CD4-positive, alpha-beta memory T cell (primary cell): ENCODE measurements around the gene GAREM1. TPM values are rescaled to one million over a fixed set of nuclear protein-coding genes. Genes with fewer than 3 reads are reported as not detected.

Experiments used
- CTCF ChIA-PET: fragments of 350-600 bp; sonication (Branson Sonifier 250); formaldehyde crosslinking; loops from one replicate; lab custom pipeline; 2021; ENCODE audit warnings: inconsistent platforms; ENCODE audit not compliant: partially characterized antibody; lab: Charles Lee
- POLR2A ChIA-PET: fragments of 350-600 bp; sonication (Branson Sonifier 250); formaldehyde crosslinking; loops from one replicate; lab custom pipeline; 2021; ENCODE audit not compliant: partially characterized antibody; lab: Charles Lee
- DNase-seq, 5 donors: peaks; one replicate each; pipeline versions ENCODE4 v3.0.0 to v3.0.0-alpha.2; 2020 to 2022; ENCODE audit warnings: mixed read lengths in 1 of 5
- H3K27ac ChIP-seq: one replicate; pipeline ENCODE4 v1.7.0; 2013; ENCODE audit warnings: low read depth, low read length
- H3K27me3 ChIP-seq: 2 replicates; pipeline ENCODE4 v1.7.0; 2013; ENCODE audit warnings: mild to moderate bottlenecking, low read length, moderate library complexity; ENCODE audit not compliant: insufficient read depth
- H3K36me3 ChIP-seq: 2 replicates; pipeline ENCODE4 v1.7.0; 2013; ENCODE audit warnings: mild to moderate bottlenecking, low read length, moderate library complexity; ENCODE audit not compliant: insufficient read depth
- H3K4me1 ChIP-seq: 2 replicates; pipeline ENCODE4 v1.7.0; 2013; ENCODE audit warnings: mild to moderate bottlenecking, low read length, moderate library complexity; ENCODE audit not compliant: insufficient read depth
- H3K4me3 ChIP-seq, 2 donors: one replicate each; pipeline ENCODE4 v1.7.0; 2013; ENCODE audit warnings: low read length in 2 of 2, mild to moderate bottlenecking in 1 of 2
- H3K9me3 ChIP-seq, 2 donors: one replicate each; pipeline ENCODE4 v1.7.0; 2013; ENCODE audit warnings: low read length in 2 of 2, control low read depth in 1 of 2; ENCODE audit not compliant: control insufficient read depth in 1 of 2
- H3K27ac Mint-ChIP-seq, 7 donors: one replicate each; pipeline ENCODE4 v1.8.0; 2020 to 2021; ENCODE audit warnings: mixed read lengths in 7 of 7, mild to moderate bottlenecking in 6 of 7, inconsistent platforms in 3 of 7, moderate library complexity in 3 of 7
- H3K27me3 Mint-ChIP-seq, 2 donors: one replicate each; pipeline ENCODE4 v1.8.0; 2020 to 2021; ENCODE audit warnings: mixed read lengths in 2 of 2
- H3K36me3 Mint-ChIP-seq, 2 donors: one replicate each; pipeline ENCODE4 v1.8.0; 2020 to 2021; ENCODE audit warnings: mixed read lengths in 2 of 2, inconsistent platforms in 1 of 2, mild to moderate bottlenecking in 1 of 2
- H3K4me1 Mint-ChIP-seq, 4 donors: one replicate each; pipeline ENCODE4 v1.8.0; 2020 to 2021; ENCODE audit warnings: mixed read lengths in 4 of 4, mild to moderate bottlenecking in 1 of 4
- H3K4me3 Mint-ChIP-seq, 8 donors: one replicate each; pipeline ENCODE4 v1.8.0; 2020 to 2021; ENCODE audit warnings: mixed read lengths in 8 of 8, mild to moderate bottlenecking in 7 of 8, moderate library complexity in 6 of 8, inconsistent platforms in 3 of 8
- H3K9me3 Mint-ChIP-seq, 8 donors: one replicate each; pipeline ENCODE4 v1.8.0; 2020 to 2021; ENCODE audit warnings: mixed read lengths in 8 of 8, mild to moderate bottlenecking in 5 of 8, inconsistent platforms in 3 of 8, moderate library complexity in 1 of 8
- intact Hi-C: fragments of 100-400 bp; cut with micrococcal nuclease; formaldehyde crosslinking; loops from one replicate; pipeline ENCODE4 v1.15.1; 2023
- polyA plus RNA-seq, 2 donors: library from polyadenylated mRNA; unstranded; fragments of 300-500 nt; fragmentation: Illumina TruSeq; gene quantifications; one replicate each; pipeline ENCODE4 v1.2.3, GENCODE V29; 2021
- total RNA-seq, 2 experiments: library from RNA; stranded (reverse); gene quantifications; one replicate each; pipeline ENCODE4 v1.2.3, GENCODE V29; 2021

Gene GAREM1
- total and polyA plus RNA-seq, 4 experiments from 2014 or later: 0.28 to 1.1 (median 0.52) TPM; not detected in 1

GRCh38 chr18:32460171-32460731 is 10.4 kb downstream of the GAREM1 start:
- Mint-ChIP-seq H3K4me1 (no peaks in the 10 kb centered on the region), H3K9me3 (peaks cover 0 to 4% (median 0%) of the 10 kb centered on the region in 8 donors), H3K36me3 (no peaks in the 10 kb centered on the region), H3K4me3 (no peak overlapping the region), H3K27me3 (peaks cover 17 to 25% of the 10 kb centered on the region in 2 donors), H3K27ac (no peak overlapping the region)
- CTCF ChIA-PET: no interaction called here
- POLR2A ChIA-PET: no interaction called here
- no peaks in the 10 kb centered on the region for H3K4me1 ChIP-seq
- H3K36me3 ChIP-seq: no peaks in the 10 kb centered on the region
- H3K4me3 ChIP-seq: no peak overlapping the region
- no peaks in the 10 kb centered on the region for H3K9me3 ChIP-seq
- no peak overlapping the region for H3K27ac ChIP-seq
- intact Hi-C loops: no loop called here
- H3K27me3 ChIP-seq: no peaks in the 10 kb centered on the region
- no peak for DNase-seq

GRCh38 chr18:32459361-32460101 is 11.2 kb downstream of the GAREM1 start:
- H3K36me3 Mint-ChIP-seq: no peaks in the 10 kb centered on the region
- Histone ChIP-seq H3K27me3 (no peaks in the 10 kb centered on the region), H3K36me3 (no peaks in the 10 kb centered on the region), H3K27ac (no peak overlapping the region), H3K9me3 (no peaks in the 10 kb centered on the region), H3K4me3 (no peak overlapping the region), H3K4me1 (no peaks in the 10 kb centered on the region)
- ChIA-PET POLR2A (no interaction called here), CTCF (no interaction called here)
- no peak for DNase-seq
- peaks cover 12 to 20% of the 10 kb centered on the region in 2 donors for H3K27me3 Mint-ChIP-seq
- H3K9me3 Mint-ChIP-seq: peaks cover 0 to 4% (median 0%) of the 10 kb centered on the region in 8 donors
- intact Hi-C loops: no loop called here
- no peak overlapping the region for H3K27ac Mint-ChIP-seq
- H3K4me1 Mint-ChIP-seq: no peaks in the 10 kb centered on the region
- H3K4me3 Mint-ChIP-seq: no peak overlapping the region

GRCh38 chr18:32455361-32455760 is 15.3 kb downstream of the GAREM1 start:
- Histone ChIP-seq H3K36me3 (no peaks in the 10 kb centered on the region), H3K27me3 (no peaks in the 10 kb centered on the region), H3K9me3 (no peaks in the 10 kb centered on the region), H3K4me1 (no peaks in the 10 kb centered on the region), H3K27ac (no peak overlapping the region), H3K4me3 (no peak overlapping the region)
- H3K36me3 Mint-ChIP-seq: no peaks in the 10 kb centered on the region
- no peak overlapping the region for H3K4me3 Mint-ChIP-seq
- no peaks in the 10 kb centered on the region for H3K4me1 Mint-ChIP-seq
- ChIA-PET CTCF (no interaction called here), POLR2A (no interaction called here)
- intact Hi-C loops: no loop called here
- H3K9me3 Mint-ChIP-seq: peaks cover 0 to 1% (median 0%) of the 10 kb centered on the region in 8 donors
- H3K27me3 Mint-ChIP-seq: peaks cover 7 to 9% of the 10 kb centered on the region in 2 donors
- DNase-seq: no peak
- no peak overlapping the region for H3K27ac Mint-ChIP-seq

GRCh38 chr18:32454593-32454992 is 16.1 kb downstream of the GAREM1 start:
- Histone ChIP-seq H3K36me3 (no peaks in the 10 kb centered on the region), H3K9me3 (no peaks in the 10 kb centered on the region), H3K4me1 (no peaks in the 10 kb centered on the region), H3K4me3 (no peak overlapping the region), H3K27ac (no peak overlapping the region), H3K27me3 (no peaks in the 10 kb centered on the region)
- no peak for DNase-seq
- intact Hi-C loops: no loop called here
- no peak overlapping the region for H3K4me3 Mint-ChIP-seq
- ChIA-PET POLR2A (no interaction called here), CTCF (no interaction called here)
- H3K27ac Mint-ChIP-seq: no peak overlapping the region
- H3K4me1 Mint-ChIP-seq: no peaks in the 10 kb centered on the region
- peaks cover 6 to 9% of the 10 kb centered on the region in 2 donors for H3K27me3 Mint-ChIP-seq
- no peaks in the 10 kb centered on the region for H3K36me3 Mint-ChIP-seq
- peaks cover 0 to 1% (median 0%) of the 10 kb centered on the region in 8 donors for H3K9me3 Mint-ChIP-seq

- Mint-ChIP-seq H3K4me3 (no peak overlapping the region), H3K27ac (no peak overlapping the region), H3K27me3 (peaks cover 0 to 7% of the 10 kb centered on the region in 2 donors), H3K9me3 (peaks cover 0 to 1% (median 0%) of the 10 kb centered on the region in 8 donors), H3K36me3 (no peaks in the 10 kb centered on the region), H3K4me1 (no peaks in the 10 kb centered on the region)
- Histone ChIP-seq H3K4me1 (no peaks in the 10 kb centered on the region), H3K27me3 (no peaks in the 10 kb centered on the region), H3K9me3 (no peaks in the 10 kb centered on the region), H3K4me3 (no peak overlapping the region), H3K27ac (no peak overlapping the region), H3K36me3 (no peaks in the 10 kb centered on the region)
- no peak for DNase-seq
- ChIA-PET CTCF (interaction anchor here (1.0 to 1.5 kb wide), 2 partner anchors 11 to 20 kb away, joined by 3 read pairs; partner anchors contain the start of gene GAREM1), POLR2A (no interaction called here)
- intact Hi-C loops: no loop called here
Observed at GRCh38 chr18:32450874-32451273, 19.8 kb downstream of the GAREM1 start.

GRCh38 chr18:32450026-32450691 is 20.5 kb downstream of the GAREM1 start:
- CTCF ChIA-PET: no interaction called here
- H3K4me1 Mint-ChIP-seq: no peaks in the 10 kb centered on the region
- H3K4me3 ChIP-seq: no peak overlapping the region
- H3K27ac Mint-ChIP-seq: no peak overlapping the region
- no peaks in the 10 kb centered on the region for H3K36me3 ChIP-seq
- no peaks in the 10 kb centered on the region for H3K27me3 ChIP-seq
- POLR2A ChIA-PET: no interaction called here
- peaks cover 0 to 1% (median 0%) of the 10 kb centered on the region in 8 donors for H3K9me3 Mint-ChIP-seq
- H3K36me3 Mint-ChIP-seq: no peaks in the 10 kb centered on the region
- H3K27ac ChIP-seq: no peak overlapping the region
- no peak overlapping the region for H3K4me3 Mint-ChIP-seq
- DNase-seq: no peak
- H3K4me1 ChIP-seq: no peaks in the 10 kb centered on the region
- H3K27me3 Mint-ChIP-seq: peaks cover 0 to 7% of the 10 kb centered on the region in 2 donors
- no peaks in the 10 kb centered on the region for H3K9me3 ChIP-seq
- intact Hi-C loops: no loop called here

GRCh38 chr18:32446780-32447179 is 23.9 kb downstream of the GAREM1 start:
- Mint-ChIP-seq H3K27me3 (no peaks in the 10 kb centered on the region), H3K27ac (no peak overlapping the region), H3K36me3 (no peaks in the 10 kb centered on the region), H3K4me3 (no peak overlapping the region), H3K4me1 (no peaks in the 10 kb centered on the region), H3K9me3 (no peaks in the 10 kb centered on the region)
- ChIA-PET POLR2A (no interaction called here), CTCF (no interaction called here)
- DNase-seq: no peak
- H3K27me3 ChIP-seq: no peaks in the 10 kb centered on the region
- intact Hi-C loops: no loop called here
- no peak overlapping the region for H3K4me3 ChIP-seq
- no peaks in the 10 kb centered on the region for H3K4me1 ChIP-seq
- no peaks in the 10 kb centered on the region for H3K9me3 ChIP-seq
- H3K27ac ChIP-seq: no peak overlapping the region
- no peaks in the 10 kb centered on the region for H3K36me3 ChIP-seq
